Psoas muscle (tissue), 8 donors: ENCODE measurements around the gene SOX9. TPM values are rescaled to one million over a fixed set of nuclear protein-coding genes. Genes with fewer than 3 reads are reported as not detected.
"Not testable (repeated sequence)": the region's sequence is repeated elsewhere in the genome, so short reads cannot be mapped to it uniquely, and the experiment has no call there.

Experiments used
- ATAC-seq, 4 donors: fragments of 200-7000 bp; cut with Tn5 transposase; one replicate each; pipeline ENCODE4 v1.9.1; 2020; ENCODE audit warnings: moderate library complexity in 3 of 4, mild to moderate bottlenecking in 2 of 4
- DNase-seq, 2 donors: peaks; one replicate each; pipeline ENCODE4 v3.0.0-alpha.2; 2020
- H3K27ac ChIP-seq: fragments of 200-600 bp; one replicate; pipeline ENCODE4 v1.8.0; 2022
- H3K27me3 ChIP-seq, 3 donors: fragments of 200-600 bp in 1 of 3; one replicate each; pipeline versions ENCODE4 v1.6.1 to v1.8.0; 2013 to 2022; ENCODE audit warnings: low read length in 2 of 3, mild to moderate bottlenecking in 2 of 3, moderate library complexity in 1 of 3; ENCODE audit not compliant: insufficient read depth in 3 of 3
- H3K36me3 ChIP-seq, 2 donors: fragments of 200-600 bp in 1 of 2; one replicate each; pipeline versions ENCODE4 v1.6.1 to v1.8.0; 2013 to 2022; ENCODE audit warnings: low read depth in 1 of 2, mild to moderate bottlenecking in 1 of 2, moderate library complexity in 1 of 2; ENCODE audit not compliant: insufficient read depth in 1 of 2
- H3K4me1 ChIP-seq: fragments of 200-600 bp; one replicate; pipeline ENCODE4 v1.8.0; 2022
- H3K4me3 ChIP-seq: fragments of 200-600 bp; one replicate; pipeline ENCODE4 v1.8.0; 2022; ENCODE audit warnings: mild to moderate bottlenecking
- H3K9me3 ChIP-seq: fragments of 200-600 bp; one replicate; pipeline ENCODE4 v1.8.0; 2022
- WGBS, 3 donors: extraction: QIAGEN DNeasy Blood & Tissue Kit; methylation state at CpG; one replicate each; pipeline versions ENCODE4 v1.1.6 to v1.1.7; 2013; 5-methylcytosine and 5-hydroxymethylcytosine counted together
- intact Hi-C, 2 donors: fragments of 100-400 bp; cut with DNase I; formaldehyde crosslinking; loops; one replicate each; pipeline versions ENCODE4 v1.11.0 to v1.14.2; 2022
- polyA plus RNA-seq, 3 donors: library from polyadenylated mRNA; stranded (reverse); fragments of 200-250 nt; gene quantifications; one replicate each; pipeline ENCODE4 v1.2.3, GENCODE V29; 2013
- total RNA-seq, 4 donors: library from RNA; stranded (reverse); fragmentation: NEBNext Ultra II Directional in 2 of 4; extraction: Animal tissue kit (Norgen Biotek cat#: 25700) in 2 of 4; gene quantifications; one replicate each; pipeline versions ENCODE4 v1.2.1 to v1.2.4, GENCODE V29; 2021 to 2023
- TF ChIP-seq, protein P1 (sequence below): fragments of 200-600 bp; IDR thresholded peaks from one replicate; pipeline ENCODE4 v1.8.0; 2022; ENCODE audit warnings: antibody characterized with exemption
- donor health status: healthy with polysubstance abuse.
- donor health status: DM: no; HTN: no; CAD: no; lungs with moderate emphysema.
- donor health status: Bipolar disorder and iron deficiency.
- donor health status: healthy.
- donor health status: DM: yes; HTN: yes; CAD: no.
- donor health status: DM: no; HTN: no; CAD: no.
- donor health status: DM: no; HTN: no; CAD: no.
- donor health status: DM: yes; HTN: yes; CAD: no.

Gene SOX9
- total and polyA plus RNA-seq, 7 donors, result 0.58 to 2.7 (median 1.6) TPM

DNA sequence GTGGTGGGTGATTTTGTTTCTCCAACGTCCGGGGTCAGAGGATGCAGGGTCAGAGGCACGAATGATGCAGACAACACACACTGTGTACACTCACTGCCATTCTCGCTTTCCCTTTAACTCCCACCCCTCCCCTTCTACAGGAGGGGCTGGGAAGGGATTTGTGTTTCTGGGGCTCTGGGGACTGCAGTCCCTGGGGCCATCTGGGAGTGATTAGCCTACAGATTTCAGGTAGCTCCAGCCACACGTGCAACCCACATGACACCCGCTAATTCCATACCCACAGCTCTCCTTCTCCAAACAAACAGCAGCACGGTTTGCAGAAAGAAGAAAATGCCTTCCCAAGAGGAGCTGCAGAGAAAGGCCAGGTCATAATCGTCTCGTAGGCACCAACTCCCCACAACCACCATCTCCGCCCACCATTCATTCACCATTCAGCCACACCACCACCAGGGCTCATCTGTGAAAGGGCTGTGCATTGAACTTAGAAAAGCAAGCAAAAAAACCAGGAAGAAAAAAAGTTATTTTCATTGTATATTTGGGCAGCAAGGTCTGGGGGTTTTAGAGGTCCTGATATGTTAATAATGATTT lies 9.4 kb upstream of the SOX9 start:
- 57 to 62% (median 61%) methylated on average over 10 of the region's 10 CpGs for WGBS, 3 donors
- Histone ChIP-seq H3K27me3 (peaks cover 0 to 2% (median 0%) of the 10 kb centered on the region in 3 donors), H3K9me3 (no peaks in the 10 kb centered on the region), H3K4me1 (no peaks in the 10 kb centered on the region), H3K27ac (no peak overlapping the region), H3K36me3 (peaks cover 0 to 2% of the 10 kb centered on the region in 2 donors), H3K4me3 (no peak overlapping the region)
- DNase-seq (no peak), ATAC-seq (no peak)
- intact Hi-C loops, result loop anchor here (10.0 kb wide), 2 partner anchors 187 to 637 kb away; no protein-coding TSS in a partner anchor
- TF ChIP-seq, protein P1, sequence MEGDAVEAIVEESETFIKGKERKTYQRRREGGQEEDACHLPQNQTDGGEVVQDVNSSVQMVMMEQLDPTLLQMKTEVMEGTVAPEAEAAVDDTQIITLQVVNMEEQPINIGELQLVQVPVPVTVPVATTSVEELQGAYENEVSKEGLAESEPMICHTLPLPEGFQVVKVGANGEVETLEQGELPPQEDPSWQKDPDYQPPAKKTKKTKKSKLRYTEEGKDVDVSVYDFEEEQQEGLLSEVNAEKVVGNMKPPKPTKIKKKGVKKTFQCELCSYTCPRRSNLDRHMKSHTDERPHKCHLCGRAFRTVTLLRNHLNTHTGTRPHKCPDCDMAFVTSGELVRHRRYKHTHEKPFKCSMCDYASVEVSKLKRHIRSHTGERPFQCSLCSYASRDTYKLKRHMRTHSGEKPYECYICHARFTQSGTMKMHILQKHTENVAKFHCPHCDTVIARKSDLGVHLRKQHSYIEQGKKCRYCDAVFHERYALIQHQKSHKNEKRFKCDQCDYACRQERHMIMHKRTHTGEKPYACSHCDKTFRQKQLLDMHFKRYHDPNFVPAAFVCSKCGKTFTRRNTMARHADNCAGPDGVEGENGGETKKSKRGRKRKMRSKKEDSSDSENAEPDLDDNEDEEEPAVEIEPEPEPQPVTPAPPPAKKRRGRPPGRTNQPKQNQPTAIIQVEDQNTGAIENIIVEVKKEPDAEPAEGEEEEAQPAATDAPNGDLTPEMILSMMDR, result no peak

DNA sequence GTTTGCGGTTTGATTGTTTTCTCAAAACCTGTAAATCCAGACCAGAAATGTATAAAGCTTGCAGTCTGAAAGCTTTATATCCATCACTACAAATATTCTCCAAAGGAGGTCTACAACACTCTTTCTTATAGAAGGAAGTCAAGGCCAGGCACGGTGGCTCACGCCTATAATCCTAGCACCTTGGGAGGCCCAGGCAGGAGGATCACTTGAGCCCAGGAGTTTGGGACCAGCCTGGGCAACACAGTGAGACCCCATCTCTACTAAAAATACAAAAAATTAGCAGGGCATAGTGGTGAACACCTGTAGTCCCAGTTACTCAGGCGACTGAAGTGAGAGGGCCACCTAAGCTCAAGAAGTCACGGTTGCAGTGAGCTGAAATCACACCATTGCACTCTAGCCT lies 8.9 kb upstream of the SOX9 start:
- not testable (repeated sequence) for ATAC-seq, H3K9me3 ChIP-seq, H3K36me3 ChIP-seq, H3K27me3 ChIP-seq, H3K4me1 ChIP-seq, H3K27ac ChIP-seq, H3K4me3 ChIP-seq, DNase-seq
- intact Hi-C loops, result loop anchor here (10.0 kb wide), 2 partner anchors 187 to 637 kb away; no protein-coding TSS in a partner anchor
- WGBS, 3 donors, result 95 to 96% (median 96%) methylated on average over 5 of the region's 5 CpGs

DNA sequence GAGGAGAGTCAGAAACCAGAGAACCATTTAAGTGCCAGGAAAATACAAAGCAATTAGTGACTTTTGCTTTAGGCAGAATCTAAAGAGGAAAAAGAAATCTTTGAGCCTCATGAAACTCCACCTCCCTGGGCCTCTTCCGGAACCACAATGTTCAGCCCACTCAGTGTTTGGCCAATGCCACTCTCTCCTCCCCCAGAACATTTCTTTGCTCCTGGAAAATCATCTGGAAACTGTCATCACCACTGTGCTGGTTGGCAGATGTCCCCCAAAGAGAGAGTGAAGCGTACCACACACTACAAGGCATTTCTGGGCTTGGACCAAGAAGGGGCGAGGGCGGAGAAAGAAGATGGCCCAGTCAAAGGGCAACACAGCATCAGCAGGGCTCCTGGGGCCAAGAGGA lies 7.1 kb upstream of the SOX9 start:
- H3K36me3 ChIP-seq, result peaks cover 0 to 2% of the 10 kb centered on the region in 2 donors
- H3K27me3 ChIP-seq, result peaks cover 0 to 14% (median 10%) of the 10 kb centered on the region in 3 donors
- ATAC-seq, result no peak
- DNase-seq, result no peak
- no peaks in the 10 kb centered on the region for H3K9me3 ChIP-seq
- peaks cover 5% of the 10 kb centered on the region for H3K4me1 ChIP-seq
- 76 to 78% (median 77%) methylated on average over 4 of the region's 4 CpGs for WGBS, 3 donors
- TF ChIP-seq, protein P1, result no peak
- intact Hi-C loops, result loop anchor here (10.0 kb wide), 2 partner anchors 189 to 639 kb away; no protein-coding TSS in a partner anchor
- no peak overlapping the region for H3K27ac ChIP-seq
- H3K4me3 ChIP-seq, result no peak overlapping the region

DNA sequence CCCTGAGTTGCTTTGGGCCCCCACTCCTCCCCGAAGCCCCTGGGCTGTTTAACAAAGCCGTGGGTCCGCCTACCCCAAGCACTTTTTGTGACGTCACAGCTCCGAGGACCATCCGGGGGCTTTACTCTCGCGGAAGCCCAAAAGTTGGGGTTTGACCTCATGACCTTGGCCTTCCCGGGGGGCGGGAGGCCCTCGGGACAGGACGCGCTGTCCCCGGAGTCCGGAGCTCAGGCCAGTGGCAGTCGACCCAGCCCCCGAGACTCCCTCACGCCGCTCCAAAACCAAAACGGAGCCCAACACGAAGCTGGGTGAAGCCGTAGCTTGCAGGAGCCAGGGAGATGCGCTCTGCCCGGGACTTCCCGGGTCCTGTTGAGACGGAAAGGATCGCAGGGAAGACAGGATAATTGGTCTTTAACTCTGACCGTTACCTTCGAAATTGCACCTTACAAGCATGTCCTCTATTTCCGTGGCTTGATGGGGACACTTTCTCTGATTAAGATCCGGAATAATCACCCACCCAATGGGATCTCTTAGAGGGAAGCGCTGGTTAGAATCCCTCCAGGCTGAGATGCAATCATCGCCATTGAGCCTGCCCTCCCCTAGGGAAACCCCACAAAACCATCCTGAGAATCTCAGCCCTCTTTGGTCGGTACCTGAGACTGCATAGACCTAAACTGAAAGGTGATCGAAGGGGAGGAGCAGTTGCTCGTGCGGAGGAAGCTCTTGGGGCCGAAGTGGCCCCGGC lies 4.9 kb upstream of the SOX9 start:
- Histone ChIP-seq H3K27me3 (peaks cover 0 to 20% (median 10%) of the 10 kb centered on the region in 3 donors), H3K4me3 (no peak overlapping the region), H3K4me1 (peaks cover 5% of the 10 kb centered on the region), H3K36me3 (no peaks in the 10 kb centered on the region), H3K27ac (no peak overlapping the region), H3K9me3 (no peaks in the 10 kb centered on the region)
- 51 to 73% (median 64%) methylated on average over 39 of the region's 39 CpGs for WGBS, 3 donors
- TF ChIP-seq, protein P1, result no peak
- DNase-seq (no peak), ATAC-seq (no peak)
- intact Hi-C loops, result loop anchor here (5.0 to 10.0 kb wide), 3 partner anchors 149 to 641 kb away; no protein-coding TSS in a partner anchor
